HCT116 (cell line): Measurements from ENCODE around the gene CFAP61. TPM values are rescaled to one million over a fixed set of nuclear protein-coding genes. Genes with fewer than 3 reads are reported as not detected.

Experiments
- ATAC-seq: fragments of 200-7000 bp; cut with Tn5 transposase; 2 replicates; pipeline ENCODE4 v1.9.1; 2020; ENCODE audit warnings: mild to moderate bottlenecking, moderate library complexity
- BruUV-seq: library from RNA; stranded (reverse); fragments of 400-500 nt; replicated peaks from 2 replicates; lab custom pipeline; 2021; lab: Mats Ljungman, UMichigan
- CTCF ChIA-PET: fragments of 300-600 bp; sonication (Branson Sonifier 250); formaldehyde crosslinking; loops from one replicate; lab custom pipeline; 2021; ENCODE audit warnings: antibody characterized with exemption; lab: Charles Lee
- POLR2A ChIA-PET: fragments of 300-600, 350-600 bp; sonication (Branson Sonifier 250); formaldehyde crosslinking; loops from one replicate; lab custom pipeline; 2021; ENCODE audit warnings: antibody characterized with exemption; lab: Charles Lee
- RAD21 ChIA-PET, 2 experiments: fragments of 300-600 bp; sonication (Branson Sonifier 250); formaldehyde crosslinking; loops; one replicate each; lab custom pipeline; 2023; ENCODE audit warnings: low total read pairs in 2 of 2; ENCODE audit not compliant: uncharacterized antibody in 2 of 2, unreplicated experiment in 2 of 2, low non-redundant PET in 1 of 2; lab: Charles Lee
- DNase-seq: peaks from one replicate; pipeline ENCODE4 v3.0.0-alpha.2; 2010; ENCODE audit warnings: low read depth, low spot score
- H2AFZ ChIP-seq: fragments of 200-600 bp; shearing (Covaris generic), sonication (generic); 2 replicates; pipeline ENCODE4 v1.6.1; 2017; ENCODE audit warnings: low read depth, mixed run types, mixed read lengths, antibody characterized with exemption, low read length; ENCODE audit not compliant: poor library complexity, severe bottlenecking
- H3K27ac ChIP-seq: 2 replicates; pipeline ENCODE4 v1.5.1; 2012; ENCODE audit warnings: low read depth, low read length
- H3K27me3 ChIP-seq: fragments of 200-600 bp; sonication (generic); 2 replicates; pipeline ENCODE4 v1.6.1; 2016; ENCODE audit warnings: mixed run types, low read length, mixed read lengths; ENCODE audit not compliant: insufficient read depth
- H3K36me3 ChIP-seq, 2 experiments: fragments of 200-500 bp in 1 of 2; fragments of 200-600 bp in 1 of 2; sonication (Bioruptor generic) in 1 of 2; sonication (generic) in 1 of 2; 2 replicates each; pipeline versions ENCODE4 v1.5.1 to v1.6.1; 2014 to 2016; ENCODE audit warnings: low read length in 2 of 2, inconsistent platforms in 1 of 2, mixed read lengths in 1 of 2, mixed run types in 1 of 2; ENCODE audit not compliant: insufficient read depth in 2 of 2, control insufficient read depth in 1 of 2
- H3K4me1 ChIP-seq, 2 experiments: fragments of 200-600 bp in 1 of 2; sonication (generic) in 1 of 2; 2 replicates each; pipeline versions ENCODE4 v1.5.1 to v1.6.1; 2012 to 2017; ENCODE audit warnings: low read length in 2 of 2, inconsistent platforms in 1 of 2, mild to moderate bottlenecking in 1 of 2, mixed read lengths in 1 of 2, mixed run types in 1 of 2, moderate library complexity in 1 of 2; ENCODE audit not compliant: insufficient read depth in 2 of 2, control insufficient read depth in 1 of 2
- H3K4me2 ChIP-seq: fragments of 200-600 bp; sonication (generic); 2 replicates; pipeline ENCODE4 v1.6.1; 2017; ENCODE audit warnings: mixed run types, low read length, mixed read lengths
- H3K4me3 ChIP-seq, 2 experiments: fragments of 200-600 bp in 1 of 2; sonication (generic) in 1 of 2; replicated peaks in 1 of 2; 2 replicates each; pipeline ENCODE4 v1.5.1; 2011 to 2016; ENCODE audit warnings: low read length in 2 of 2, control low read depth in 1 of 2, low read depth in 1 of 2, mild to moderate bottlenecking in 1 of 2, mixed read lengths in 1 of 2, mixed run types in 1 of 2
- H3K79me2 ChIP-seq: fragments of 200-600 bp; sonication (generic); 2 replicates; pipeline ENCODE4 v1.6.1; 2017; ENCODE audit warnings: mild to moderate bottlenecking, mixed run types, low read length, moderate library complexity, mixed read lengths; ENCODE audit not compliant: insufficient read depth
- H3K9ac ChIP-seq: fragments of 200-600 bp; sonication (generic); 2 replicates; pipeline ENCODE4 v1.6.1; 2016; ENCODE audit warnings: low read length, mixed read lengths
- H3K9me2 ChIP-seq: fragments of 200-600 bp; sonication (generic), shearing (Covaris generic); 2 replicates; pipeline ENCODE4 v1.6.1; 2017; ENCODE audit warnings: mixed run types, mild to moderate bottlenecking, moderate library complexity; ENCODE audit not compliant: insufficient read depth
- H3K9me3 ChIP-seq, 2 experiments: fragments of 200-500 bp in 1 of 2; fragments of 200-600 bp in 1 of 2; sonication (Bioruptor generic) in 1 of 2; sonication (generic) in 1 of 2; 2 replicates each; pipeline ENCODE4 v1.6.1; 2014 to 2017; ENCODE audit warnings: low read length in 2 of 2, mixed read lengths in 2 of 2, inconsistent platforms in 1 of 2, low read depth in 1 of 2, mild to moderate bottlenecking in 1 of 2, mixed run types in 1 of 2, moderate library complexity in 1 of 2; ENCODE audit not compliant: control insufficient read depth in 1 of 2, insufficient read depth in 1 of 2
- H4K20me1 ChIP-seq: fragments of 200-600 bp; sonication (generic), shearing (Covaris generic); 2 replicates; pipeline ENCODE4 v1.6.1; 2017; ENCODE audit warnings: mixed run types, mild to moderate bottlenecking, moderate library complexity; ENCODE audit not compliant: insufficient read depth
- CBX3 ChIP-seq: IDR thresholded peaks from 2 replicates; pipeline ENCODE4 v1.6.1; 2012; ENCODE audit warnings: low read depth
- EGR1 ChIP-seq: IDR thresholded peaks from 2 replicates; pipeline ENCODE4 v1.6.1; 2012; ENCODE audit warnings: low read depth
- EZH2 ChIP-seq: fragments of 200-600 bp; sonication (generic); IDR thresholded peaks from 2 replicates; pipeline ENCODE4 v1.6.1; 2017; ENCODE audit warnings: antibody characterized with exemption, mixed run types
- EZH2phosphoT487 ChIP-seq: fragments of 200-600 bp; IDR thresholded peaks from 2 replicates; pipeline ENCODE4 v1.6.1; 2018; ENCODE audit warnings: antibody characterized with exemption, borderline replicate concordance
- POLR2A ChIP-seq: IDR thresholded peaks from 2 replicates; pipeline ENCODE4 v1.7.0; 2011; ENCODE audit warnings: borderline replicate concordance; ENCODE audit not compliant: insufficient read depth, insufficient read length; ENCODE audit errors: extremely low read depth
- POLR2AphosphoS5 ChIP-seq: IDR thresholded peaks from 2 replicates; pipeline ENCODE4 v1.6.1; 2011; ENCODE audit warnings: mild to moderate bottlenecking, low read depth, low read length, moderate library complexity
- SP1 ChIP-seq: IDR thresholded peaks from 2 replicates; pipeline ENCODE4 v1.6.1; 2012; ENCODE audit warnings: low read depth
- TCF7L2 ChIP-seq: IDR thresholded peaks from 2 replicates; pipeline ENCODE4 v1.7.0; 2011; ENCODE audit warnings: borderline replicate concordance, inconsistent platforms; ENCODE audit not compliant: insufficient read depth, insufficient read length; ENCODE audit errors: extremely low read depth
- ZNF274 ChIP-seq: fragments of 200-500 bp; sonication (Bioruptor generic); IDR thresholded peaks from 2 replicates; pipeline ENCODE4 v1.6.1; 2014; ENCODE audit warnings: mild to moderate bottlenecking, low read depth, low read length, inconsistent platforms
- intact Hi-C: fragments of 100-400 bp; cut with micrococcal nuclease; formaldehyde crosslinking; loops from 2 replicates; pipeline ENCODE4 v1.10.0; 2022
- total RNA-seq: library from RNA; stranded (reverse); gene quantifications from one replicate; pipeline ENCODE4 v1.2.1, GENCODE V29; 2021; ENCODE audit not compliant: unreplicated experiment
- TF ChIP-seq, protein P1 (sequence below): IDR thresholded peaks from 2 replicates; pipeline ENCODE4 v1.6.1; 2012

CFAP61 gene
- total RNA-seq, 1 experiment from 2014 or later: 1.7 TPM

DNA sequence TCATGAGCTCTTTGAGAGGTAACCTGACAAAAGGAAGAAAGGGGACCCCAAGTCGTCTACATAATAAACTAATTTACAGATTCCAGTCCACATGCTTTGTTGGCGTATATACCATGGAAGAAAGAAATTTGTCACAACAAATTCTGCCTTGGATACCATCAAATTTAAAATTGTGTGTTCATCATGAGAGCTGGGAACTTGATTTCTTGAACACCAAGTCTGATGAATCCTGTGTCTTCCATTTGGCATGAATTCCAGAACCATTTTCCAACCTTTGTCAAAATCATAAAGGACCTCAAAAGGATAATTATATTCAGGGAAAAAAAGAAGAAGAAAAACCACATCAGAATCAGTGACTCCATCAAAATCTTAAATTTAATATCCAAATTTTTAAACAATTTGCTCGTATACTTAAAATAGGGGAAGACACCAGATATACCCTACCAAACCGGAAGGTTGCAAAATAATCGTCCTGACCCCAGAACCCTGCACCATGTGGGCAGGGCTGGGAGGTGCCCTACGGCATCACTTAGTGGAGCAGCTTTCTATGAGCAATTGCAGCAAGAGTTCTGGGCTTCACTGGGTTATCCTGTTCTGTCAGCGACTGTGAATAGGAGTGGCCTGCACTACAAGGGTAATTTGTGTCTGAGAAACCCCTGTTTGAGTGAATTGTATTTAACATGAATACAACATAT lies 241.5 kb downstream of the CFAP61 start:
- Histone ChIP-seq H3K9me2 (no peaks in the 10 kb centered on the region), H3K9ac (no peak overlapping the region), H3K4me3 (no peak overlapping the region), H3K79me2 (no peaks in the 10 kb centered on the region), H4K20me1 (no peaks in the 10 kb centered on the region), H3K27ac (no peak overlapping the region), H3K4me2 (no peak overlapping the region), H2AFZ (no peak overlapping the region), H3K27me3 (no peaks in the 10 kb centered on the region), H3K36me3 (no peaks in the 10 kb centered on the region), H3K9me3 (no peaks in the 10 kb centered on the region), H3K4me1 (no peaks in the 10 kb centered on the region)
- ChIA-PET RAD21 (no interaction called here), CTCF (no interaction called here), POLR2A (no interaction called here)
- ATAC-seq (no peak), DNase-seq (no peak)
- no TSS peak for BruUV-seq
- intact Hi-C loops: no loop called here
- TF ChIP-seq CBX3: no peak
- no peak for TF ChIP-seq EZH2
- no peak for TF ChIP-seq POLR2AphosphoS5
- TF ChIP-seq EZH2phosphoT487: no peak
- TF ChIP-seq SP1: no peak
- TF ChIP-seq ZNF274: no peak
- TF ChIP-seq EGR1: no peak
- TF ChIP-seq POLR2A: no peak
- TF ChIP-seq, protein P1, sequence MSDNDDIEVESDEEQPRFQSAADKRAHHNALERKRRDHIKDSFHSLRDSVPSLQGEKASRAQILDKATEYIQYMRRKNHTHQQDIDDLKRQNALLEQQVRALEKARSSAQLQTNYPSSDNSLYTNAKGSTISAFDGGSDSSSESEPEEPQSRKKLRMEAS: no peak
- no peak for TF ChIP-seq TCF7L2
